Tibial artery (tissue), 4 donors: Measurements from ENCODE around the gene KCMF1.

Experiments
- DNase-seq, 2 donors: peaks; one replicate each; pipeline ENCODE4 v3.0.0-alpha.2; 2019
- H3K27ac ChIP-seq, 2 donors: fragments of 200-600 bp; sonication (generic) in 1 of 2; 1 replicate in 1 of 2; 2 replicates in 1 of 2; pipeline ENCODE4 v1.5.1; 2018 to 2019; ENCODE audit warnings: mild to moderate bottlenecking in 1 of 2
- H3K27me3 ChIP-seq, 2 donors: fragments of 200-600 bp; sonication (generic) in 1 of 2; one replicate each; pipeline versions ENCODE4 v1.5.1 to v1.6.0; 2016 to 2019
- H3K36me3 ChIP-seq, 3 donors: fragments of 200-600 bp; sonication (generic) in 2 of 3; one replicate each; pipeline ENCODE4 v1.5.1; 2016 to 2019; ENCODE audit warnings: mild to moderate bottlenecking in 2 of 3
- H3K4me1 ChIP-seq, 4 donors: fragments of 200-600 bp; sonication (generic) in 2 of 4; 1 replicate in 3 of 4; 2 replicates in 1 of 4; pipeline ENCODE4 v1.5.1; 2016 to 2019
- H3K4me3 ChIP-seq, 2 donors: fragments of 200-600 bp; sonication (generic) in 1 of 2; 1 replicate in 1 of 2; 2 replicates in 1 of 2; pipeline ENCODE4 v1.5.1; 2018 to 2019; ENCODE audit warnings: mild to moderate bottlenecking in 2 of 2
- H3K9me3 ChIP-seq, 3 donors: fragments of 200-600 bp; sonication (generic) in 1 of 3; one replicate each; pipeline ENCODE4 v1.5.1; 2016 to 2019
- intact Hi-C: fragments of 100-400 bp; cut with DNase I; formaldehyde crosslinking; loops from one replicate; pipeline ENCODE4 v1.15.0; 2023; ENCODE audit warnings: low total_unique reads
- TF ChIP-seq, protein P1 (sequence below), 2 experiments: fragments of 200-600 bp in 1 of 2; fragments of 450-650 bp in 1 of 2; IDR thresholded peaks; one replicate each; pipeline ENCODE4 v1.5.1; 2017 to 2019; ENCODE audit warnings: antibody characterized with exemption in 2 of 2, mild to moderate bottlenecking in 1 of 2, moderate library complexity in 1 of 2

KCMF1 gene

DNA sequence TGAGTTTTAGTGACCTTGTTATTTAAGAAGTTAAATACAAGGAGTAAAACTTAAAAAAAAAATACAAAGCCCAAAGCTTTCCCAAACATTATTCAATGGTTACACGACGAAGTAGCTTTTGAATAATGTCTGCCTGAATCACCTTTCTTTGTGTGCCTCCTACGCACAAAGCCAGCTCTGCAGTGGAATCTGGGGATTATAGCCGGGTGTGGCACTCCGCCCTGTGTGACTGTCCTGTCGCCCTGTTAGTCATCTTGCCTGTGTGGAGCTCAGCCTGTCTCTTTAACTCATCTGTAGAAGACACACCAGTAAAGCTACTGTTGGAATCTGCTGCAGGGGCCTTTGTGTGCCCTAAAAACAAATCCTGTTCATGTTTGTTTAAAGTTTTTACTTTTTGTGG lies 82.8 kb downstream of the KCMF1 start:
- H3K9me3 ChIP-seq, result no peaks in the 10 kb centered on the region
- no peak overlapping the region for H3K27ac ChIP-seq
- no peaks in the 10 kb centered on the region for H3K4me1 ChIP-seq
- no peaks in the 10 kb centered on the region for H3K27me3 ChIP-seq
- TF ChIP-seq, protein P1, sequence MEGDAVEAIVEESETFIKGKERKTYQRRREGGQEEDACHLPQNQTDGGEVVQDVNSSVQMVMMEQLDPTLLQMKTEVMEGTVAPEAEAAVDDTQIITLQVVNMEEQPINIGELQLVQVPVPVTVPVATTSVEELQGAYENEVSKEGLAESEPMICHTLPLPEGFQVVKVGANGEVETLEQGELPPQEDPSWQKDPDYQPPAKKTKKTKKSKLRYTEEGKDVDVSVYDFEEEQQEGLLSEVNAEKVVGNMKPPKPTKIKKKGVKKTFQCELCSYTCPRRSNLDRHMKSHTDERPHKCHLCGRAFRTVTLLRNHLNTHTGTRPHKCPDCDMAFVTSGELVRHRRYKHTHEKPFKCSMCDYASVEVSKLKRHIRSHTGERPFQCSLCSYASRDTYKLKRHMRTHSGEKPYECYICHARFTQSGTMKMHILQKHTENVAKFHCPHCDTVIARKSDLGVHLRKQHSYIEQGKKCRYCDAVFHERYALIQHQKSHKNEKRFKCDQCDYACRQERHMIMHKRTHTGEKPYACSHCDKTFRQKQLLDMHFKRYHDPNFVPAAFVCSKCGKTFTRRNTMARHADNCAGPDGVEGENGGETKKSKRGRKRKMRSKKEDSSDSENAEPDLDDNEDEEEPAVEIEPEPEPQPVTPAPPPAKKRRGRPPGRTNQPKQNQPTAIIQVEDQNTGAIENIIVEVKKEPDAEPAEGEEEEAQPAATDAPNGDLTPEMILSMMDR (IDR thresholded peaks at IDR 0.05), result no peak
- peaks cover 33 to 52% (median 44%) of the 10 kb centered on the region in 3 donors for H3K36me3 ChIP-seq
- intact Hi-C loops, result no loop called here
- no peak for DNase-seq
- no peak overlapping the region for H3K4me3 ChIP-seq

- DNase-seq, result no peak
- peaks cover 16 to 18% (median 16%) of the 10 kb centered on the region in 3 donors for H3K36me3 ChIP-seq
- H3K9me3 ChIP-seq, result no peaks in the 10 kb centered on the region
- intact Hi-C loops, result no loop called here
- no peak overlapping the region for H3K4me3 ChIP-seq
- H3K27ac ChIP-seq, result no peak overlapping the region
- H3K27me3 ChIP-seq, result peaks cover 0 to 3% of the 10 kb centered on the region in 2 donors
- H3K4me1 ChIP-seq, result no peaks in the 10 kb centered on the region
- TF ChIP-seq, protein P1 (IDR thresholded peaks at IDR 0.05), result no peak
These were observed 86.4 kb downstream of the KCMF1 start for GRCh38 chr2:85057226-85057962.

DNA sequence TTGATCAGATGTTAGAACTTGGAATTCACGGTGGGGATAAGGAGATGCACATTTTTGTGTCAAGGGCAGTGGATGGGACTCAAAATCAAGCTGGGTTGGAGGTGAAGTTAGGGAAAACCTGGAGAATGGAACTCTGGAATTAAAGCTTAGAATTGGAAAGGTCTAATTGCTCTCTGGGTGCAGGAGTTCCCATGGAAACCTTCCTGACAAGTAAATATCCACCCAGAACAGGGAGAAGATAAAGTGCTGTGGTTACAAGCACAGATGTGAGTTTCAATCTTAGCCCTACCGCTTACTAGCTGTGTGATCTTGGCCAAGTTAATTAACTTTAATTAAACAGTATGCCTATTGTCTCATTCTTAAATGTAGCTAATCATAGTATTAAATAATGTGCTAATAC lies 90.9 kb downstream of the KCMF1 start:
- no peak for DNase-seq
- Histone ChIP-seq H3K27ac (no peak overlapping the region), H3K36me3 (no peaks in the 10 kb centered on the region), H3K27me3 (peaks cover 0 to 28% of the 10 kb centered on the region in 2 donors), H3K4me1 (peaks cover 0 to 4% (median 0%) of the 10 kb centered on the region in 4 donors), H3K4me3 (no peak overlapping the region), H3K9me3 (no peaks in the 10 kb centered on the region)
- TF ChIP-seq, protein P1 (IDR thresholded peaks at IDR 0.05), result no peak
- intact Hi-C loops, result no loop called here

- no peak overlapping the region for H3K4me3 ChIP-seq
- TF ChIP-seq, protein P1 (IDR thresholded peaks at IDR 0.05), result no peak
- H3K27me3 ChIP-seq, result peaks cover 0 to 28% of the 10 kb centered on the region in 2 donors
- no peaks in the 10 kb centered on the region for H3K36me3 ChIP-seq
- no peak overlapping the region for H3K27ac ChIP-seq
- DNase-seq, result no peak
- H3K9me3 ChIP-seq, result no peaks in the 10 kb centered on the region
- peaks cover 0 to 5% (median 1%) of the 10 kb centered on the region in 4 donors for H3K4me1 ChIP-seq
- intact Hi-C loops, result no loop called here
These were observed 91.6 kb downstream of the KCMF1 start for GRCh38 chr2:85062565-85062964.

GRCh38 chr2:85063981-85064599 lies 93.1 kb downstream of the KCMF1 start:
- intact Hi-C loops, result no loop called here
- TF ChIP-seq, protein P1 (IDR thresholded peaks at IDR 0.05), result no peak
- no peak overlapping the region for H3K4me3 ChIP-seq

More at GRCh38 chr2:85063981-85064599, 93.1 kb downstream of the KCMF1 start:
- H3K9me3 ChIP-seq, result no peaks in the 10 kb centered on the region
- H3K36me3 ChIP-seq, result no peaks in the 10 kb centered on the region
- H3K27ac ChIP-seq, result no peak overlapping the region
- H3K27me3 ChIP-seq, result peaks cover 0 to 28% of the 10 kb centered on the region in 2 donors
- peaks cover 0 to 5% (median 1%) of the 10 kb centered on the region in 4 donors for H3K4me1 ChIP-seq
- DNase-seq, result no peak
